ENCODE results near the gene INMT.
A peak's percentile ranks its signal among the peaks of the same experiment; 100 is the strongest.

INMT gene

GRCh38 chr7:30799206-30799975 is 47.5 kb downstream of the INMT start:
- Histone ChIP-seq H3K4me1 (ENCODE audit: control insufficient read depth, insufficient read depth, low read length) (no peaks in the 10 kb centered on the region), H3K27ac (ENCODE audit: low read length) (no peak overlapping the region), H3K27me3 (ENCODE audit: control insufficient read depth, insufficient read depth, low read length) (no peaks in the 10 kb centered on the region), H3K36me3 (ENCODE audit: control insufficient read depth, insufficient read depth, low read length) (no peaks in the 10 kb centered on the region), H3K4me3 (ENCODE audit: low read length) (no peak overlapping the region), H3K9me3 (ENCODE audit: control insufficient read depth, insufficient read depth, low read length) (no peaks in the 10 kb centered on the region)
- DNase-seq (ENCODE audit: low read depth, low spot score) = no peak
- WGBS (ENCODE audit: insufficient coverage, insufficient read length) = no CpG with 5 or more reads among the region's 2 CpGs

DNA sequence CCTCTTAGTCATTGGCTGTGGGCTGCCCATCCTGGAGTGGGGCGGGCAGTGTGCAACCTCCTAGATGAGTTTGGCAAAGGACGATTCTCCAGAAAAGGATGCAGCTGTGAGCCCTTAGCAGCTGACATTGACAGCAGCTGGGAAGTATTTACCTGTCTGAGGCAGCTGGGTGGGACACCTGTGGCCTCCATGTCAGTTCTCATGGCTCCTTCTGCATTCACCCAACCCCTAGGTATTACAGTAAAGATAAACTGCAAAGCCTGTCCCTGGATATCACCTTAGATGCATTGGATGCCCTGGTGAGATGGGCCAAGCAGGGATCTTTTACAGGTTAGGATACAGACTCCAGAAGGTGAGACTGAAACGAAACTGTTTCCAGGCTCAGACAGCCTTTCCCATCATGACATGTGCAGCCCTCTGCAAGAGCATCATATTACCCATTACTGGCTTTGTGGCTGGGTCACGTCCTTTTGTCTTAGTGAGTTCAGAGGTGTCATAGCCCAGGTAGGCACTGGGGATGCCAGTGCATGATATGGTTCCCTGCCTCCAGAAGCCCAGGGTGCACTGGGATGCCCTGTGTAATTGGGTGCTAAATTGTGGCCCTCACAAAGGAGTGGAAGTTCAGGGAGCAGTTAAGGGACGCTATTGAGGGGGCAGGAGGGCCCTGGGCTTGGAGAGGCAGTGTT is 48.2 kb downstream of the INMT start:
- H3K27me3 ChIP-seq (ENCODE audit: control insufficient read depth, insufficient read depth, low read length) = no peaks in the 10 kb centered on the region
- no peaks in the 10 kb centered on the region for H3K4me1 ChIP-seq (ENCODE audit: control insufficient read depth, insufficient read depth, low read length)
- no CpG with 5 or more reads among the region's 5 CpGs for WGBS (ENCODE audit: insufficient coverage, insufficient read length)
- no peaks in the 10 kb centered on the region for H3K36me3 ChIP-seq (ENCODE audit: control insufficient read depth, insufficient read depth, low read length)
- H3K4me3 ChIP-seq (ENCODE audit: low read length) = no peak overlapping the region
- DNase-seq (ENCODE audit: low read depth, low spot score) = no peak
- H3K9me3 ChIP-seq (ENCODE audit: control insufficient read depth, insufficient read depth, low read length) = no peaks in the 10 kb centered on the region
- no peak overlapping the region for H3K27ac ChIP-seq (ENCODE audit: low read length)

DNA sequence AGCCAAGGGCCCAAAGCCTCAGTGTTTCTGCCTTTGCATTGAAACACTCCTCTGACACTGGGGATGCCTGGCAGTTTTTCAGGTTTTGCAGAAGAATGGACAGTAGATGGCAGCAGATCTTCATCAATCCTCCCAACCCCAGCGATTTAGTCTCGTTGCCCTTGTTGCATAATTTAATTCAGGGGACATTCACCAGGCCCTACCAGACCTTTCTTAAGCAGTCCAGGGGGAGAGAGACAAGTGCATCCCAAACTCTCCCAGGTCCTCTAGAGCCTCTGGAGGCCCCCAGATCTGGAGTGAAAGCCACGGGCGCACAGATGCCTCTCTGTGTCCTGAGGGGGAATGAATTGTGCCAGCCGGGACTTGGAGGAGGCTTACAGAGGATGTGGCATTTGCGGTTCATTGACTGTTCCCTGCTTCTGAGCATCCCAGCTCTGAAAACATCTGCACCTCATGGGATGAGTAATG is 48.9 kb downstream of the INMT start:
- H3K4me3 ChIP-seq (ENCODE audit: low read length) = no peak overlapping the region

GRCh38 chr7:30802812-30803211 is 50.9 kb downstream of the INMT start:
- no peaks in the 10 kb centered on the region for H3K36me3 ChIP-seq (ENCODE audit: control insufficient read depth, insufficient read depth, low read length)
- H3K9me3 ChIP-seq (ENCODE audit: control insufficient read depth, insufficient read depth, low read length) = no peaks in the 10 kb centered on the region
- no peaks in the 10 kb centered on the region for H3K4me1 ChIP-seq (ENCODE audit: control insufficient read depth, insufficient read depth, low read length)
- no peak overlapping the region for H3K4me3 ChIP-seq (ENCODE audit: low read length)
- H3K27ac ChIP-seq (ENCODE audit: low read length) = no peak overlapping the region
- 100% methylated on average over 2 of the region's 4 CpGs for WGBS (ENCODE audit: insufficient coverage, insufficient read length)
- H3K27me3 ChIP-seq (ENCODE audit: control insufficient read depth, insufficient read depth, low read length) = no peaks in the 10 kb centered on the region
- no peak for DNase-seq (ENCODE audit: low read depth, low spot score)

More for the DNA sequence above, 48.9 kb downstream of the INMT start:
- WGBS (ENCODE audit: insufficient coverage, insufficient read length) = no CpG with 5 or more reads among the region's 6 CpGs
- Histone ChIP-seq H3K36me3 (ENCODE audit: control insufficient read depth, insufficient read depth, low read length) (no peaks in the 10 kb centered on the region), H3K9me3 (ENCODE audit: control insufficient read depth, insufficient read depth, low read length) (no peaks in the 10 kb centered on the region), H3K4me1 (ENCODE audit: control insufficient read depth, insufficient read depth, low read length) (no peaks in the 10 kb centered on the region), H3K27ac (ENCODE audit: low read length) (no peak overlapping the region), H3K27me3 (ENCODE audit: control insufficient read depth, insufficient read depth, low read length) (no peaks in the 10 kb centered on the region)
- DNase-seq (ENCODE audit: low read depth, low spot score) = peak; percentile 43

GRCh38 chr7:30804078-30804661 is 52.2 kb downstream of the INMT start:
- no peak for DNase-seq (ENCODE audit: low read depth, low spot score)
- Histone ChIP-seq H3K4me3 (ENCODE audit: low read length) (no peak overlapping the region), H3K9me3 (ENCODE audit: control insufficient read depth, insufficient read depth, low read length) (no peaks in the 10 kb centered on the region), H3K27ac (ENCODE audit: low read length) (no peak overlapping the region), H3K4me1 (ENCODE audit: control insufficient read depth, insufficient read depth, low read length) (no peaks in the 10 kb centered on the region), H3K36me3 (ENCODE audit: control insufficient read depth, insufficient read depth, low read length) (no peaks in the 10 kb centered on the region), H3K27me3 (ENCODE audit: control insufficient read depth, insufficient read depth, low read length) (no peaks in the 10 kb centered on the region)
- no CpG with 5 or more reads among the region's 3 CpGs for WGBS (ENCODE audit: insufficient coverage, insufficient read length)

GRCh38 chr7:30805081-30805691 is 53.3 kb downstream of the INMT start:
- no peaks in the 10 kb centered on the region for H3K27me3 ChIP-seq (ENCODE audit: control insufficient read depth, insufficient read depth, low read length)
- DNase-seq (ENCODE audit: low read depth, low spot score) = no peak
- H3K9me3 ChIP-seq (ENCODE audit: control insufficient read depth, insufficient read depth, low read length) = no peaks in the 10 kb centered on the region
- no peaks in the 10 kb centered on the region for H3K36me3 ChIP-seq (ENCODE audit: control insufficient read depth, insufficient read depth, low read length)
- H3K27ac ChIP-seq (ENCODE audit: low read length) = no peak overlapping the region
- no peaks in the 10 kb centered on the region for H3K4me1 ChIP-seq (ENCODE audit: control insufficient read depth, insufficient read depth, low read length)
- H3K4me3 ChIP-seq (ENCODE audit: low read length) = no peak overlapping the region
- WGBS (ENCODE audit: insufficient coverage, insufficient read length) = no CpG with 5 or more reads among the region's 9 CpGs

GRCh38 chr7:30805931-30806330 is 54.0 kb downstream of the INMT start:
- Histone ChIP-seq H3K36me3 (ENCODE audit: control insufficient read depth, insufficient read depth, low read length) (no peaks in the 10 kb centered on the region), H3K4me1 (ENCODE audit: control insufficient read depth, insufficient read depth, low read length) (no peaks in the 10 kb centered on the region), H3K9me3 (ENCODE audit: control insufficient read depth, insufficient read depth, low read length) (no peaks in the 10 kb centered on the region), H3K27me3 (ENCODE audit: control insufficient read depth, insufficient read depth, low read length) (no peaks in the 10 kb centered on the region), H3K27ac (ENCODE audit: low read length) (no peak overlapping the region), H3K4me3 (ENCODE audit: low read length) (no peak overlapping the region)
- no peak for DNase-seq (ENCODE audit: low read depth, low spot score)
- no CpG with 5 or more reads among the region's 6 CpGs for WGBS (ENCODE audit: insufficient coverage, insufficient read length)

Measured in iPS DF 6.9 (cell line).